PFSK-1 (cell line): ENCODE measurements around the gene DAPK1.

Experiments used
- FOXP2 ChIP-seq: optimal IDR thresholded peaks from 2 replicates; pipeline ENCODE3; 2011; ENCODE audit warnings: borderline replicate concordance, control low read depth, inconsistent platforms; ENCODE audit not compliant: insufficient read depth; ENCODE audit errors: extremely low read length, extremely low read depth
- POLR2AphosphoS5 ChIP-seq: IDR thresholded peaks from 2 replicates; pipeline ENCODE4 v1.6.1; 2012; ENCODE audit warnings: low read depth, mild to moderate bottlenecking, control low read depth, low read length, moderate library complexity
- SIN3A ChIP-seq: IDR thresholded peaks from 2 replicates; pipeline ENCODE4 v1.6.1; 2012; ENCODE audit warnings: mild to moderate bottlenecking, low read length, moderate library complexity, borderline replicate concordance; ENCODE audit not compliant: insufficient read depth
- TAF1 ChIP-seq: IDR thresholded peaks from 2 replicates; pipeline ENCODE4 v1.6.1; 2012; ENCODE audit warnings: low read length, control low read depth, borderline replicate concordance; ENCODE audit not compliant: insufficient read depth
- TF ChIP-seq, protein P1 (sequence below), 2 experiments: IDR thresholded peaks; 2 replicates each; pipeline versions ENCODE4 v1.6.1 to v1.8.0; 2011 to 2012; ENCODE audit warnings: low read depth in 2 of 2, low read length in 2 of 2, control low read depth in 1 of 2, inconsistent platforms in 1 of 2, mild to moderate bottlenecking in 1 of 2, moderate library complexity in 1 of 2; ENCODE audit not compliant: insufficient read depth in 1 of 2

DNA sequence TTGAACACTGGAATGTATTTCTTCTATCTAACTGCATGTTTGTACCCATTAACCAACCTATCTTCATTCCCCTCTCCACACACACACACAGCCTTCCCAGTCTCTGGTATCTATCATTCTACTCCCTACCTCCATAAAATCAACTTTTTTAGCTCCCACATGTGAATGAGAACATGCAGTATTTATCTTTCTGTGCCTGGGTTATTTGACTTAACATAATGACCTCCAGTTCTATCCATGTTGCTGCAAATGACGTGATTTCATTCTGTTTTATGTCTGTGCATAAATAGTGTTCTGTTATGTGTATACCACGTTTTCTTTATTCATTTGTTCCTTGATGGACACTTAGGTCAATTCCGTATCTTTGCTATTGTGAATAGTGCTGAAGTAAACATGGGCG, 189.5 kb downstream of the DAPK1 start:
- TF ChIP-seq TAF1 (no peak), POLR2AphosphoS5 (no peak), FOXP2 (no peak), SIN3A (no peak)
- TF ChIP-seq, protein P1, sequence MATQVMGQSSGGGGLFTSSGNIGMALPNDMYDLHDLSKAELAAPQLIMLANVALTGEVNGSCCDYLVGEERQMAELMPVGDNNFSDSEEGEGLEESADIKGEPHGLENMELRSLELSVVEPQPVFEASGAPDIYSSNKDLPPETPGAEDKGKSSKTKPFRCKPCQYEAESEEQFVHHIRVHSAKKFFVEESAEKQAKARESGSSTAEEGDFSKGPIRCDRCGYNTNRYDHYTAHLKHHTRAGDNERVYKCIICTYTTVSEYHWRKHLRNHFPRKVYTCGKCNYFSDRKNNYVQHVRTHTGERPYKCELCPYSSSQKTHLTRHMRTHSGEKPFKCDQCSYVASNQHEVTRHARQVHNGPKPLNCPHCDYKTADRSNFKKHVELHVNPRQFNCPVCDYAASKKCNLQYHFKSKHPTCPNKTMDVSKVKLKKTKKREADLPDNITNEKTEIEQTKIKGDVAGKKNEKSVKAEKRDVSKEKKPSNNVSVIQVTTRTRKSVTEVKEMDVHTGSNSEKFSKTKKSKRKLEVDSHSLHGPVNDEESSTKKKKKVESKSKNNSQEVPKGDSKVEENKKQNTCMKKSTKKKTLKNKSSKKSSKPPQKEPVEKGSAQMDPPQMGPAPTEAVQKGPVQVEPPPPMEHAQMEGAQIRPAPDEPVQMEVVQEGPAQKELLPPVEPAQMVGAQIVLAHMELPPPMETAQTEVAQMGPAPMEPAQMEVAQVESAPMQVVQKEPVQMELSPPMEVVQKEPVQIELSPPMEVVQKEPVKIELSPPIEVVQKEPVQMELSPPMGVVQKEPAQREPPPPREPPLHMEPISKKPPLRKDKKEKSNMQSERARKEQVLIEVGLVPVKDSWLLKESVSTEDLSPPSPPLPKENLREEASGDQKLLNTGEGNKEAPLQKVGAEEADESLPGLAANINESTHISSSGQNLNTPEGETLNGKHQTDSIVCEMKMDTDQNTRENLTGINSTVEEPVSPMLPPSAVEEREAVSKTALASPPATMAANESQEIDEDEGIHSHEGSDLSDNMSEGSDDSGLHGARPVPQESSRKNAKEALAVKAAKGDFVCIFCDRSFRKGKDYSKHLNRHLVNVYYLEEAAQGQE (IDR thresholded peaks at IDR 0.05; ENCODE audit: insufficient read depth in 1 of 2, low read depth in 2 of 2, low read length in 2 of 2), result no peak
